GM18520 (cell line): ENCODE measurements around the gene HOOK1.
"Not testable (repeated sequence)": the region's sequence is repeated elsewhere in the genome, so short reads cannot be mapped to it uniquely, and the experiment has no call there.

Experiments
- ATAC-seq: cut with Tn5 transposase; IDR thresholded peaks from one replicate; pipeline ENCODE4 v1.9.1; 2021; ENCODE audit not compliant: unreplicated experiment

Gene HOOK1

GRCh38 chr1:59819566-59820438 lies 5.1 kb downstream of the HOOK1 start:
- ATAC-seq, result no peak

- ATAC-seq, result no peak
Measured at GRCh38 chr1:59827055-59827643, 12.4 kb downstream of the HOOK1 start.

- ATAC-seq, result no peak
Measured at GRCh38 chr1:59828160-59828559, 13.4 kb downstream of the HOOK1 start.

GRCh38 chr1:59831529-59831928 lies 16.8 kb downstream of the HOOK1 start:
- ATAC-seq, result no peak

- ATAC-seq, result no peak
Measured at GRCh38 chr1:59833022-59833421, 18.3 kb downstream of the HOOK1 start.

- no peak for ATAC-seq
Measured at GRCh38 chr1:59833991-59834390, 19.2 kb downstream of the HOOK1 start.

- ATAC-seq, result not testable (repeated sequence)
Measured at GRCh38 chr1:59837857-59838256, 23.1 kb downstream of the HOOK1 start.

- ATAC-seq, result no peak
Measured at GRCh38 chr1:59845091-59845490, 30.3 kb downstream of the HOOK1 start.

- no peak for ATAC-seq
Measured at GRCh38 chr1:59846209-59846894, 31.6 kb downstream of the HOOK1 start.

GRCh38 chr1:59846895-59847282 lies 32.1 kb downstream of the HOOK1 start:
- ATAC-seq, result no peak

- ATAC-seq, result no peak
Measured at GRCh38 chr1:59852117-59852516, 37.4 kb downstream of the HOOK1 start.

GRCh38 chr1:59855297-59855696 lies 40.5 kb downstream of the HOOK1 start:
- not testable (repeated sequence) for ATAC-seq

GRCh38 chr1:59856725-59857338 lies 42.1 kb downstream of the HOOK1 start:
- ATAC-seq, result no peak

GRCh38 chr1:59857679-59858354 lies 43.1 kb downstream of the HOOK1 start:
- no peak for ATAC-seq

GRCh38 chr1:59866462-59866861 lies 51.7 kb downstream of the HOOK1 start:
- no peak for ATAC-seq

GRCh38 chr1:59871746-59872145 lies 57.0 kb downstream of the HOOK1 start:
- no peak for ATAC-seq

GRCh38 chr1:59877108-59877682 lies 62.4 kb downstream of the HOOK1 start:
- no peak for ATAC-seq

GRCh38 chr1:59878370-59878769 lies 63.6 kb downstream of the HOOK1 start:
- ATAC-seq, result no peak

GRCh38 chr1:59879574-59879973 lies 64.8 kb downstream of the HOOK1 start:
- ATAC-seq, result no peak

GRCh38 chr1:59879996-59880505 lies 65.3 kb downstream of the HOOK1 start:
- no peak for ATAC-seq
